ENCODE results near the gene MANEAL.
"Not testable (repeated sequence)": the region's sequence is repeated elsewhere in the genome, so short reads cannot be mapped to it uniquely, and the experiment has no call there.

MANEAL gene, protein sequence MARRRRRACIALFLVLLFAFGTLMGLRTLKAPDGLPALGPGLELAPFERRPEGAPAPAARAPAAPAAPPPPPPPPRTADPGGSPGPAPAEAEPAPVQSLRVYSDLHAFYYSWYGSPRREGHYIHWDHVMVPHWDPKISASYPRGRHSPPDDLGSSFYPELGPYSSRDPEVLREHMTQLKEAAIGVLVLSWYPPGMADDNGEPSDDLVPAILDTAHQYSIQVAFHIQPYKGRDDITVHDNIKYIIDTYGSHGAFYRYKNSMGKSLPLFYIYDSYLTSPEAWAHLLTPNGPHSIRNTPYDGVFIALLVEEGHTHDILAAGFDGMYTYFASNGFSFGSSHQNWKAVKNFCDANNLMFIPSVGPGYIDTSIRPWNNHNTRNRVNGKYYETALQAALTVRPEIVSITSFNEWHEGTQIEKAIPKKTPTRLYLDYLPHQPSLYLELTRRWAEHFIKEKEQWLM

GRCh38 chr1:37793773-37794371 is at the start of gene MANEAL:
Gene MANEAL (plus strand): TSS chr1:37793847. CDS start chr1:37794183, 336 bp downstream.
- peak; percentile 49 to 58 for DNase-seq

DNA sequence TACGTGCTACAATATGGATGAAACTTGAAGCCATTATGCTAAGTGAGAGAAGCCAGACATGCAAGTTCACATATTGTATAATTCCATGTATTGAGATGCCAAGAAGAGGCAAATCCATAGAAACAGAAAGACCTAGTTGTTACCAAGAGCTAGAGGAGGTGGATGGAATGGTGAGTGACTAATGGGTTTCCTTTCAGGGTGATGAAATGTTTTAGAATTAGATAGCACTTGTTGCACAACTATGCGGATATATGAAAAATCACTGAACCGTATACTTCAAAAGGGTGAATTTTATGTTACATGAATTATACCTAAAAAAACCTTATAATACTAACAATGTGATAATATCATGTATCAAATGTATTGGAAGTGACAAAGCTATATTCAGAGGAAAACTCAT is 46.8 kb upstream of the MANEAL start:
- no peak for DNase-seq

DNA sequence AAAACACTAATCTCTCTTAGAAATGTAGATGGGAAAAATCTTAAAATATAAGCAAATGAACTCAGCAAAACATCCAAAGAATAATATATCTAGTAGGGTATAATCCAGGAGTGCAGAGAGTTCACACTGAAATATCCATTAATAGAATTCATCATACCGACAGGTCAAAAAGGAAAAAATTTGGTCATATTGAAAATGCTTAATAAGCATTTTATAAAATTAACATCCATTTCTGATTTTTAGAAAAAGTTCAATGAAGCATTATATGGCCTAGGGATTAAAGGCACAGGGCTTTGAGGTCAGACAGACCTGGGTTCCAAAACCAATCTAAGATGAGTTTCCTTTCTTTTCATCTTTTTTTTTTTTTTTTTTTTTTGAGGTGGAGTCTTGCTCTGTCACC is 45.1 kb upstream of the MANEAL start:
- DNase-seq: no peak

- DNase-seq: no peak
Measured at GRCh38 chr1:37752213-37752582, 41.4 kb upstream of the MANEAL start.

DNA sequence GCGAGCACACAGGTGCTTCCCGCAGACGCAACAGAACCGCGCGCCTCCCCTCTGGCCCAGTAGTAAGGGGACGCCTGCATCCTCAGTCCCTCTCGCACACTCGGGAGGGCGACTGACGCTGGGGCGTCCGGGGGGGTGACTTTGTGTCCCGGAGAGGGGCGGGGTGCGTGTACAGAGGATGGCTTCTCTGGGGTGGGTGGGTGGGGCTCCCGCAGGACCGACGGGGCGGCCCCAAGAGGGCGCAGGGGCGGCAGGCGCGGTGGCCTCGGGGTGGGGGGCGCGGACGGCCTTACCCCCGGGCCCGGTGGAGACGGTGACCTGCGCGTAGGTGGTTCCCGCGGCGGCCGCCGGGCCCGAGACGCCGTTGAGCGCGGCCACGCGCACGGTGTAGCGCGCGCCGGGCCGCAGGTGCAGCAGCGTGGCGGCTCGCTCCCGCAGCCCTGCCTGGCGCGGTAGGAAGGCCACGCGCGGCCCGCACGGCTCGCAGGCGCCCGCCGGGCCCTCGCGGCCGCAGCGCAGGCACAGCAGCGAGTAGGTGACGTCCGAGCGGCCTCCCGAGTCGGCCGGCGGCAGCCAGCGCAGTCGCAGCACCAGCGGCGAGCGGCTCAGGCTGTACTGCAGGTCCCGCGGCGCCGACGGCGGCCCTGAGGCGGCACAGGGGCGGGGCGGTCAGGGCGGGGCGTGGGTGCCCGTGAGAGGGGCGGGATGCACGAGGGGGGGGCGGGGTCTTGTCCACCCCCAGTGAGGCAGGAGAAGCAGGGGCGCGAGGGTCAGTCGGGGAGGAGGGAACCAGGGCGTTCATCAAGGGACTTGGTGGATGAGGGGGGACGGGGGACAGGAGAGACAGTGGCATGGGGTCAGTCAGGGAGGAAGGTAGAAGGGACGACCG is 40.8 kb upstream of the MANEAL start:
- DNase-seq: peak; percentile 57 to 68

GRCh38 chr1:37753473-37754321 is 40.0 kb upstream of the MANEAL start:
- peak; percentile 30 to 32 for DNase-seq

- peak; percentile 60 for DNase-seq
Measured at GRCh38 chr1:37755290-37755689, 38.4 kb upstream of the MANEAL start.

DNA sequence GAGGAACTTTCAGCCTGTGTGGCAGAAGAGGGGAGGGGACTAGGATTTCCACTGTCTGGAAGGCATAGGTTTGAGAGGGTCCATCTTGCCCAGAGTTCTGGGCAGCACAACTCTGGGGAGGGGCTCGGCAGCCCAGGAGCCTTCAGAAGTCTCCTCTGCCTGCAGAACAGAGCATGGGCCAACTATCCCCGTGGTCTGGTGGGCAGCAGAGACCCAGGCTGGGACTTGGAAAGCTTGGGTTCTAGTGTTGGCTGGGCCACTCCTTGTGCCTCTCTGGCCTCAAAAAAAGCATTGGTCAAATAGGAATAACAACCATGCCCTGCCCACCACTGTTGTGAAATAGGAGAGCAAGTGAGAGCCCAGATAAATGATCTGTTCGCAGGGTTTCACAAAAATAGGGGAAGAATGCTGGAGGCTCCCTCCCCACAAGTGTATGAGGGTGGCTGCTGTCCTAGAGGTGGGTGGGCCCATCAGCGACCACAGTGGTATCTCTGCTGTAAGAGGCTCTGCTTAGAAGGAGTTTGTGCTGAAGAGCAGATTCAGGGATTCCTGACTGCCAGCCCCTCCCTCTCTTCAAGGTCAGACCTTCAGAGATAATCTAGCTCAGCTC is 37.6 kb upstream of the MANEAL start:
- no peak for DNase-seq

DNA sequence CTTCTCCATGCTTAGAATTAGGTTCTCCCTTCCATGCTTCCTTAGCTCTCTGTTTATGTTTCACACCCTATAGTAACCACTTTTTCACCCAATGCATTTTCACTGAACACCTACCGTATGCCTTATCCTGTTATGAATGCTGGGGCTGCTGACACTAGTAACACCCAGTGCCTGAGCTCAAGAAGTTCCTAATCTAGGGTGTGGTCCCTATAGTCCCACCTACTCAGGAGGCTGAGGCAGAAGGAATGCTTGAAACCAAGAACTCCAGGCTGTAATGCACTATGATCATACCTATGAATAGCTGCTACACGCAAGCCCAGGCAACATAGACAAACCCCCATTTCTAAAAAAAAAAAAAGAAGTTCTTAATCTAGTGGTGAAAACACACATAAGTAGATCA is 34.2 kb upstream of the MANEAL start:
- no peak for DNase-seq

DNA sequence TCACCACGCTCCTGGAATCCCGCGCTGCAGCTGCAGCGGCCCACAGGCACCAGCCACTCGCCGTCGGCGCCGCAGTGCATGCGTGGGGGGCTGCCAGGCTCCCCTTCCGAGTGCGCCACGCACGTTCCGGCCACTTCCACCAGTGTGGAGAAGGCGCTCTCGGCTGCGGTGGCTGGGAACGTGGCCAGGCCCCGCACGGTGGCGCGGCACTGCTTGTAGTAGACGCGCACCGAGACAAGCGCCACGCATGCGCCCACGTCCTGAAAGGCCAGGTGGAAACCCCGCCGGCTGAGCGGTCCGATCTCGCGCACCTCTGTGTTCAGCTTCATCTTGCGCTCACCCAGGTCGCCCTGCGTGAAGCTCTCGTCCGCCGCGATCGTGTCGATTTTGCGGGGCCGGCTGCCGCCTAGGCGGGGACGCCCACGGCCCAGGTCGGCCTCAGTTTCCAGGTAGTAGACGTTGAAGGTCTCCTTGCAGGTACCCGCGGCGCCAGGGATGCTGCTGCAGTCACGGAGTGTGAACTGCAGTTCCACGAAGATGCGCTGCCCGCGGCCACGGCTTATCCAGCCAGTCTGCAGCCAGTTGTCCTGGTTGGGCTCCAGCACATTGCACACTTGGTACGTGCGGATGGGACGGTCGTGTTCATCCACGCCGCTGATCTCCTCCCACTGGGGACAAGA is 32.1 kb upstream of the MANEAL start:
- no peak for DNase-seq

DNA sequence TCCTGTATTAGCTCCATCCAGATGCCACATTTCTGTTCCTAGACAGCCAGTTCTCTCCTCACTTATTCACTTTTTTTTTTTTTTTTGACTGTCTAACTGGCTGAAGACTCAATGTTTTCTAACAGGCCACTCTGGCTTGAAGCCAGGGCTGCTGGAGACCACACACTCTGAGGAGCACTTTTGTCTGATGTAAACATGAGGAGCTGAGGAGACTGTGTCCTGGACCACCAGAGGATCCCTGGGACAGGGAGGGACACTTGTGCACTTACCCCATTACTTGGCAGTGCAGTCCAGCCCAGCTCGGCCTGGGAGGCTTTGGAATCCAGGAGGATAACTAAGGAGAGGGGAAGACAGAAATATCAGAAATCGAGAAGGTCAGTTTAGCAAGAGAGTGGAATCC is 31.1 kb upstream of the MANEAL start:
- DNase-seq: no peak

- no peak for DNase-seq
Measured at GRCh38 chr1:37763791-37764413, 29.7 kb upstream of the MANEAL start.

- DNase-seq: peak; percentile 64 to 75
Measured at GRCh38 chr1:37764414-37764825, 29.2 kb upstream of the MANEAL start.

DNA sequence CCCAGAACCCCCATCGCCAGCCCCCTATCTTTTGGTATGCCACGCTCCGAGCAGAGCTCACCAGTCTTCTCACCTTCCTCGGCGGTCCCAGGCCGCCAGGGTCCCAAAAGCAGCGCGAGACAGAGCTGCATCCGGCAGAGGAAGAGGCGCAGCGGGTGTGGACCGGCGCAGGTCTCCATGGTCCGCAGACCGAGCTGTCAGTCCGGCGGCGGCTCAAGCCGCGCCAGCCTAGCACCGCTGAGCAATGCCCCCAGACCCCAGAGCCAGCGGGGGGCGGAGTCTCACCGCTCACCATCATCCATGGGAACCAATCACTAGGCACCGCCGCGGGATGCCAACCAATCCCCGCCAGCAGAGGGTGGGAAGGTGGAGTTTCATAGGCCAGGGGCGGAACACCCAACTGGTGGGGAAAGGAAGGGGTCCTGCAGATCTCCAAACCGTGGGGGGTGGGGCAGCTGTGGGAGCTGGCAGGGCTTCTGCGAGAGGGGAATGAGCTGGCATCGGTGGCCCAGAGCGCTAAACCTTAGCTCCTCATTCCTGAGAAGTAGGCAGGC is 28.7 kb upstream of the MANEAL start, which contains the start of gene EPHA10:
EPHA10 (minus strand) TSS at position 233 of the 554 bp plus-strand sequence; CDS start at position 179, 54 bp downstream.
- DNase-seq: no peak

DNA sequence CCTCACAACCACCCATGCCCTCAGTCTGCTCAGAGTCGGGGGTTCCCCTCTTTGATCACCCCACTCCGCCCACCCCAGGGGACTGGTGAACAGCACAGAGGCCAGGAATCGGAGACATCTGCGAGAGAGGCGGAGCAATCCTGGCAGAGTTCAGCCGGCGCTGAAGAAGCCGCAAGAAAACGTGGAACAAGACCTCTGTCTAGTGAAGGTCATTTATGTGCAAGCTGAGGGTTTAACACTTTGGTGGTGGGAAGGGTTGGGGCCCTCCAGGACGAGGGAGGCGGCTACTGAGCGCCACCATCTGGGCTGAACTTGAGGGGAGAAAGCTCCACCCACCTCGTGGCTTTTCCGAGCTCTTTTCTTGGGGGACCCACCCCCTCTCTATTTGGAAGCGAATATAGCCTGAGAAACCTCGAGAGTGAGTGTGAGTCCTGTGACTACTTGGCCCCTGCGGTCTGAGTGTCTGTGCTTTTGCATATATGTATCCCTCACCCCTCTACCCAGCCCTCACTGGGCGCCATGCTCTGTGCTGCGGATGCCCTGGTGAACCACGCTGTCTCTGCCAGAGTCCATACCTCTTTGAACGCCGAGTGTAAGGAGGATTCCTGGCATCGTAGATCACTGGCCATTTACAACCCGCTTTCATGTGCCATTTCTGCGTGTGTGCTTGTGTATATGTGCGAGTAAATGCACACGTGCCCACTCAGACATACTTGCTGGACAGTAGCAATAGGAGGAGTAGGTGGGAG is 27.6 kb upstream of the MANEAL start:
- DNase-seq: peak; percentile 50 to 60

- no peak for DNase-seq
Measured at GRCh38 chr1:37767488-37767887, 26.2 kb upstream of the MANEAL start.

DNA sequence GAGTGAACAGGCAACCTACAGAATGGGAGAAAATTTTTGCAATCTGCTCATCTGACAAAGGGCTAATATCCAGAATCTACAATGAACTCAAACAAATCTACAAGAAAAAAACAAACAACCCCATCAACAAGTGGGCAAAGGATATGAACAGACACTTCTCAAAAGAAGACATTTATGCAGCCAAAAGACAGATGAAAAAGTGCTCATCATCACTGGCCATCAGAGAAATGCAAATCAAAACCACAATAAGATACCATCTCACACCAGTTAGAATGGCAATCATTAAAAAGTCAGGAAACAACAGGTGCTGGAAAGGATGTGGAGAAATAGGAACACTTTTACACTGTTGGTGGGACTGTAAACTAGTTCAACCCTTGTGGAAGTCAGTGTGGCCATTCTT is 22.2 kb upstream of the MANEAL start:
- DNase-seq: not testable (repeated sequence)

- DNase-seq: peak in 1 of 2 experiments; percentile 41
Measured at GRCh38 chr1:37776946-37777516, 16.6 kb upstream of the MANEAL start.

DNA sequence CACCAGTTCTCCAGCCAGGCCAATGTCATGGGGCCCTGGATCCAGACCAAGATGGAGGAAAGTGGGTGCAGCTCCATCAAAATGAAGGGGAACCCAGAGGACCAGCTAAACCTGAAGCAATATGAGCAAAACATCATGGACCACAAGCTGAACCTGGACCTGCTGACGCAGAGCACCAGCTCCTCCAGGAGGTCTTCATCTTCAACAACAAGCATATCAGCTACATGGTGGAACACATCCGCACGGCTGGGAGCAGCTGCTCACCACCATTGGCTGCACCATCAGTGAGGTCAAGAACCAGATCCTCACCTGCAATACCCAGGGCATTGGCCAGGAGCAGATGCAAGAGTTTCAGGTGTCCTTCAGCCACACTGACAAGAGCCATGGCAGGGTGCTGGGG is 15.0 kb upstream of the MANEAL start:
- no peak for DNase-seq

Measured in activated T-cell treated with anti-CD3 and anti-CD28 coated beads, Interleukin-2, amount 50 U/mL, for 48 hours (primary cell).